Measurements from ENCODE around the gene PNPLA8. TPM values are rescaled to one million over a fixed set of nuclear protein-coding genes. Genes with fewer than 3 reads are reported as not detected.
A peak's percentile ranks its signal among the peaks of the same experiment; 100 is the strongest.

The PNPLA8 gene
- total RNA-seq, 3 donors from 2014 or later (not counting 1 experiment from before 2014, with no cell fraction given), result 68.6 to 80.2 (median 68.9) TPM

- Mint-ChIP-seq H3K4me1 (peaks cover 43% of the 10 kb centered on the region in 2 donors), H3K9me3 (no peaks in the 10 kb centered on the region), H3K27ac (peak overlapping the region in 1 of 2 donors; percentile 75), H3K27me3 (ENCODE audit: low read depth in 2 of 2) (no peaks in the 10 kb centered on the region), H3K36me3 (no peaks in the 10 kb centered on the region), H3K4me3 (no peak overlapping the region)
- no peak for DNase-seq
- Histone ChIP-seq H3K9me3 (ENCODE audit: control insufficient read depth, insufficient read depth, low read length) (no peaks in the 10 kb centered on the region), H3K4me3 (ENCODE audit: low read length) (no peak overlapping the region), H3K4me1 (ENCODE audit: control insufficient read depth, insufficient read depth, low read length) (peaks cover 14% of the 10 kb centered on the region), H3K36me3 (ENCODE audit: control insufficient read depth, insufficient read depth, low read length) (peaks cover 11% of the 10 kb centered on the region), H3K27me3 (ENCODE audit: control insufficient read depth, insufficient read depth, low read length) (no peaks in the 10 kb centered on the region), H3K27ac (ENCODE audit: low read length) (no peak overlapping the region)
- ATAC-seq, result no peak
- intact Hi-C loops (cut with micrococcal nuclease), result no loop called here
- TF ChIP-seq, protein P1, sequence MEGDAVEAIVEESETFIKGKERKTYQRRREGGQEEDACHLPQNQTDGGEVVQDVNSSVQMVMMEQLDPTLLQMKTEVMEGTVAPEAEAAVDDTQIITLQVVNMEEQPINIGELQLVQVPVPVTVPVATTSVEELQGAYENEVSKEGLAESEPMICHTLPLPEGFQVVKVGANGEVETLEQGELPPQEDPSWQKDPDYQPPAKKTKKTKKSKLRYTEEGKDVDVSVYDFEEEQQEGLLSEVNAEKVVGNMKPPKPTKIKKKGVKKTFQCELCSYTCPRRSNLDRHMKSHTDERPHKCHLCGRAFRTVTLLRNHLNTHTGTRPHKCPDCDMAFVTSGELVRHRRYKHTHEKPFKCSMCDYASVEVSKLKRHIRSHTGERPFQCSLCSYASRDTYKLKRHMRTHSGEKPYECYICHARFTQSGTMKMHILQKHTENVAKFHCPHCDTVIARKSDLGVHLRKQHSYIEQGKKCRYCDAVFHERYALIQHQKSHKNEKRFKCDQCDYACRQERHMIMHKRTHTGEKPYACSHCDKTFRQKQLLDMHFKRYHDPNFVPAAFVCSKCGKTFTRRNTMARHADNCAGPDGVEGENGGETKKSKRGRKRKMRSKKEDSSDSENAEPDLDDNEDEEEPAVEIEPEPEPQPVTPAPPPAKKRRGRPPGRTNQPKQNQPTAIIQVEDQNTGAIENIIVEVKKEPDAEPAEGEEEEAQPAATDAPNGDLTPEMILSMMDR (IDR thresholded peaks at IDR 0.05), result no peak
Measured at GRCh38 chr7:108565987-108566386, 40.1 kb upstream of the PNPLA8 start.

GRCh38 chr7:108561047-108561619 is 35.2 kb upstream of the PNPLA8 start:
- Mint-ChIP-seq H3K27ac (peak overlapping the region in 1 of 2 donors; percentile 79), H3K9me3 (peaks cover 7 to 8% of the 10 kb centered on the region in 2 donors), H3K36me3 (peaks cover 11% of the 10 kb centered on the region), H3K4me1 (peaks cover 10 to 17% of the 10 kb centered on the region in 2 donors), H3K4me3 (no peak overlapping the region), H3K27me3 (ENCODE audit: low read depth in 2 of 2) (no peaks in the 10 kb centered on the region)
- Histone ChIP-seq H3K4me3 (ENCODE audit: low read length) (no peak overlapping the region), H3K27ac (ENCODE audit: low read length) (no peak overlapping the region), H3K27me3 (ENCODE audit: control insufficient read depth, insufficient read depth, low read length) (no peaks in the 10 kb centered on the region), H3K4me1 (ENCODE audit: control insufficient read depth, insufficient read depth, low read length) (no peaks in the 10 kb centered on the region), H3K9me3 (ENCODE audit: control insufficient read depth, insufficient read depth, low read length) (peaks cover 14% of the 10 kb centered on the region), H3K36me3 (ENCODE audit: control insufficient read depth, insufficient read depth, low read length) (peaks cover 9% of the 10 kb centered on the region)
- TF ChIP-seq, protein P1 (IDR thresholded peaks at IDR 0.05), result no peak
- ATAC-seq, result no peak
- intact Hi-C loops (cut with micrococcal nuclease), result no loop called here
- 92% methylated on average over 4 of the region's 4 CpGs for WGBS (ENCODE audit: insufficient coverage)
- DNase-seq, result no peak

DNA sequence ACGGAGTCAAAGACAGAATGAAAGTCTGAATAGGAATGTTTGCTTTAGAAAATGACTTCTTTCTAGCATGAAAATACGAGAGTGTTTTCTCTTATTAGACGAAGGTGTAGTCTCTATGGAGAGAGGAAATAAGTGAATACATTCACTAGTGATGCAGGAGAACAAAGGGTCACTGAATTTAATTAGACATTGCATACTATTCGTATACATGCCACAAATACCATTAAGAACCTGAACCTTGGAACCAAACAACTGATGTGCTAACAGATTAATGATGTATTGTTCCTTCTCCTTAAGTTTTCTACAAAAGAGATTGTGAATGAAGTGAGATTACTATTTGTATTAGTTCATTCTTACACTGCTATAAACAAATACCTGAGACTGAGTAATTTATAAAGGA is 33.3 kb upstream of the PNPLA8 start:
- ATAC-seq, result no peak
- intact Hi-C loops (cut with micrococcal nuclease), result no loop called here
- peaks cover 5 to 11% of the 10 kb centered on the region in 2 donors for H3K4me1 Mint-ChIP-seq
- H3K36me3 Mint-ChIP-seq, result peaks cover 11% of the 10 kb centered on the region
- no peaks in the 10 kb centered on the region for H3K4me1 ChIP-seq (ENCODE audit: control insufficient read depth, insufficient read depth, low read length)
- no peaks in the 10 kb centered on the region for H3K27me3 Mint-ChIP-seq (ENCODE audit: low read depth in 2 of 2)
- WGBS (ENCODE audit: insufficient coverage), result 100% methylated on average over 2 of the region's 4 CpGs
- H3K27ac ChIP-seq (ENCODE audit: low read length), result no peak overlapping the region
- H3K4me3 ChIP-seq (ENCODE audit: low read length), result no peak overlapping the region
- H3K9me3 Mint-ChIP-seq, result peaks cover 7 to 10% of the 10 kb centered on the region in 2 donors
- no peak overlapping the region for H3K4me3 Mint-ChIP-seq
- no peaks in the 10 kb centered on the region for H3K27me3 ChIP-seq (ENCODE audit: control insufficient read depth, insufficient read depth, low read length)
- H3K36me3 ChIP-seq (ENCODE audit: control insufficient read depth, insufficient read depth, low read length), result peaks cover 2% of the 10 kb centered on the region
- TF ChIP-seq, protein P1 (IDR thresholded peaks at IDR 0.05), result no peak
- no peak overlapping the region for H3K27ac Mint-ChIP-seq
- H3K9me3 ChIP-seq (ENCODE audit: control insufficient read depth, insufficient read depth, low read length), result peaks cover 14% of the 10 kb centered on the region
- no peak for DNase-seq

- ATAC-seq (no peak), DNase-seq (no peak)
- intact Hi-C loops (cut with micrococcal nuclease), result no loop called here
- peaks cover 11% of the 10 kb centered on the region for H3K36me3 Mint-ChIP-seq
- no peaks in the 10 kb centered on the region for H3K36me3 ChIP-seq (ENCODE audit: control insufficient read depth, insufficient read depth, low read length)
- H3K27ac Mint-ChIP-seq, result no peak overlapping the region
- H3K9me3 ChIP-seq (ENCODE audit: control insufficient read depth, insufficient read depth, low read length), result peaks cover 14% of the 10 kb centered on the region
- no peak overlapping the region for H3K27ac ChIP-seq (ENCODE audit: low read length)
- peaks cover 5 to 11% of the 10 kb centered on the region in 2 donors for H3K4me1 Mint-ChIP-seq
- WGBS (ENCODE audit: insufficient coverage), result 100% methylated on average over 1 of the region's 1 CpG
- no peaks in the 10 kb centered on the region for H3K4me1 ChIP-seq (ENCODE audit: control insufficient read depth, insufficient read depth, low read length)
- TF ChIP-seq, protein P1 (IDR thresholded peaks at IDR 0.05), result no peak
- H3K9me3 Mint-ChIP-seq, result peaks cover 7 to 10% of the 10 kb centered on the region in 2 donors
- H3K27me3 ChIP-seq (ENCODE audit: control insufficient read depth, insufficient read depth, low read length), result no peaks in the 10 kb centered on the region
- no peak overlapping the region for H3K4me3 Mint-ChIP-seq
- no peak overlapping the region for H3K4me3 ChIP-seq (ENCODE audit: low read length)
- H3K27me3 Mint-ChIP-seq (ENCODE audit: low read depth in 2 of 2), result no peaks in the 10 kb centered on the region
Measured at GRCh38 chr7:108557617-108558016, 31.7 kb upstream of the PNPLA8 start.
